RWPE1 (cell line): ENCODE data around the gene NR4A2.

Experiments
- CTCF ChIA-PET: fragments of 350-600 bp; sonication (Branson Sonifier 250); formaldehyde crosslinking; extraction: SDS; loops from one replicate; lab custom pipeline; 2021; lab: Yijun Ruan, JAX
- POLR2A ChIA-PET: fragments of 400-600 bp; formaldehyde crosslinking; extraction: SDS; loops from one replicate; lab custom pipeline; 2020; ENCODE audit warnings: antibody characterized with exemption; ENCODE audit not compliant: low non-redundant PET; lab: Yijun Ruan, JAX
- DNase-seq: peaks from one replicate; pipeline ENCODE4 v3.0.0; 2012; ENCODE audit warnings: low spot score
- H3K27ac ChIP-seq: fragments of 450-650 bp; 2 replicates; pipeline ENCODE4 v1.5.1; 2017
- TF ChIP-seq, protein P1 (sequence below): fragments of 450-650 bp; conservative IDR thresholded peaks from 2 replicates; pipeline ENCODE4 v1.5.1; 2017; ENCODE audit warnings: low read depth, mild to moderate bottlenecking

The NR4A2 gene

GRCh38 chr2:156356014-156356754 lies 23.7 kb upstream of the NR4A2 start:
- DNase-seq = no peak
- ChIA-PET CTCF (no interaction called here), POLR2A (no interaction called here)
- no peak overlapping the region for H3K27ac ChIP-seq
- TF ChIP-seq, protein P1, sequence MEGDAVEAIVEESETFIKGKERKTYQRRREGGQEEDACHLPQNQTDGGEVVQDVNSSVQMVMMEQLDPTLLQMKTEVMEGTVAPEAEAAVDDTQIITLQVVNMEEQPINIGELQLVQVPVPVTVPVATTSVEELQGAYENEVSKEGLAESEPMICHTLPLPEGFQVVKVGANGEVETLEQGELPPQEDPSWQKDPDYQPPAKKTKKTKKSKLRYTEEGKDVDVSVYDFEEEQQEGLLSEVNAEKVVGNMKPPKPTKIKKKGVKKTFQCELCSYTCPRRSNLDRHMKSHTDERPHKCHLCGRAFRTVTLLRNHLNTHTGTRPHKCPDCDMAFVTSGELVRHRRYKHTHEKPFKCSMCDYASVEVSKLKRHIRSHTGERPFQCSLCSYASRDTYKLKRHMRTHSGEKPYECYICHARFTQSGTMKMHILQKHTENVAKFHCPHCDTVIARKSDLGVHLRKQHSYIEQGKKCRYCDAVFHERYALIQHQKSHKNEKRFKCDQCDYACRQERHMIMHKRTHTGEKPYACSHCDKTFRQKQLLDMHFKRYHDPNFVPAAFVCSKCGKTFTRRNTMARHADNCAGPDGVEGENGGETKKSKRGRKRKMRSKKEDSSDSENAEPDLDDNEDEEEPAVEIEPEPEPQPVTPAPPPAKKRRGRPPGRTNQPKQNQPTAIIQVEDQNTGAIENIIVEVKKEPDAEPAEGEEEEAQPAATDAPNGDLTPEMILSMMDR = no peak

DNA sequence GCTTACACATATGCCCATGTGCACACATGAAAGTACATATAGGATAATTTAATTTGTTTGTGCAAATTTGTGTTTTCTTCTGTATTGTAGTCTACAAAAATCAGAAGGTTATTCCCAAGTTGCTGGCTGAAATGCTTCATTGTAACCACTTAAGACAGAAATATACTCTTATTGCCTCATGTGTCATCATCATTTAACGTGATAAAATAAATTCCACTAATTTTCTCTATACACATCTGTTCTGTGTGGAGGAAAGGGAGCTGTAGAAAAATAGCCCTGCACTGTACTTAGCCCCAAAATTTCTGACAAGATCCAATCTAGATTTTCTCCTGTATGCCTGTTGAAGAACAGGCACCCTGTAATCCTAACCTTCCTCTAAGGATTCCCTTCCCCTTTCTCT lies 20.4 kb upstream of the NR4A2 start:
- TF ChIP-seq, protein P1 = no peak

DNA sequence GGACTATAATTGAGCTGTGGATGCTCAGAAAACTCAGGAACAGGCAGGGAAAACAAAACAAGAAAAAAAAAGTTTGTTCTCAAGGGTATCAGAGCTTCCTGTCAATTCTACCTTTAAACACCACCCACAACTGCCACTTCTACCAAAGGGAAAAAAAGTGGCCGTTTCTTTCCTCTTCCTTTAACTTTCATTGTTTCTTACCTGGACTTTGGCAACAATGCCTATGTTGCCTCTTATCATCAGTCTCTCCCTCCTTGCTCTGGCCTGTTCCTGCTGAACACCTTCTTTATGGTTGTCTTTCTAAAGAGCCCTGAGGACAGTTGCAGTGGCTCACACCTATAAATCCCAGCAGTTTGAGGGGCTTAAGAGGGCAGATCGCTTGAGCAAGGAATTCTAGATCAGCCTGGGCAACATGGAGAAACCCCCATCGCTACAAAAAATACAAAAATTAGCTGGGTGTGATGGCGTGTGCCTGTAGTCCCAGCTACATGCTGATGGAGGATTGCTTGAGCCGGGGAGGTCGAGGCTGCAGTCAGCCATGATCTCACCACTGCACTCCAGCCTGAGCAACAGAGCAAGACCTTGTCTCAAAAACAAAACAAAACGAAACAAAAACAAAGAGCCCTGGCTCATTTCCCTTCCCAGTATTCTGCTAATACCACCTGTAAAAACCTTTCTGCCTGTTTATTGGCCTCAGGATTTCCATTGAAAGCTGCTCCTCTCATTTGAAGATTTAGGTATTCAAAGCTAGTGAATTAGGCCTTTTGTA lies 18.0 kb upstream of the NR4A2 start:
- ChIA-PET CTCF (interaction anchor here (0.5 kb wide), 1 partner anchor 9 kb away, joined by 3 read pairs; no protein-coding TSS in a partner anchor), POLR2A (no interaction called here)
- TF ChIP-seq, protein P1 = no peak
- DNase-seq = no peak
- H3K27ac ChIP-seq = no peak overlapping the region

More for the DNA sequence above, 20.4 kb upstream of the NR4A2 start:
- DNase-seq = no peak
- ChIA-PET CTCF (no interaction called here), POLR2A (no interaction called here)
- H3K27ac ChIP-seq = no peak overlapping the region

- DNase-seq = no peak
- ChIA-PET CTCF (no interaction called here), POLR2A (no interaction called here)
- no peak overlapping the region for H3K27ac ChIP-seq
- TF ChIP-seq, protein P1 = no peak
Measured at GRCh38 chr2:156349605-156350004, 17.1 kb upstream of the NR4A2 start.

DNA sequence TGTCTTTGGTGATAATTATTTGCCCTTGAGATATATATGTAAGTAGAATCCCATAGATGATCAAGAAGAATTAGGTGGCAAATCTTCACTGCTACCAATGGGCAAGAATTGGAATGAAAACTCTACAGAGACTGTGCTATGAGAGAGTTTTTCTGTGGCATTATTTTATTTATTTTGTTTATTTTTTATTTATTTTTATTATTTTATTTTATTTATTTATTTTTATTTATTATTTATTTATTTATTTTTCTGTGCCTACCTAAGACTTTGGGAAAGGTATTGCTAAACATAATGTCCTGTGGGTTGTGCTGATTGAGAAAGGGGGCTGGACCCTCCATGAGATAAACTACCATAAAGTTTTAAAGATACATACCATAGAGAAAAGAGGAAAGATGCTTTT lies 16.6 kb upstream of the NR4A2 start:
- TF ChIP-seq, protein P1 = no peak
- ChIA-PET CTCF (no interaction called here), POLR2A (no interaction called here)
- H3K27ac ChIP-seq = no peak overlapping the region
- DNase-seq = no peak

DNA sequence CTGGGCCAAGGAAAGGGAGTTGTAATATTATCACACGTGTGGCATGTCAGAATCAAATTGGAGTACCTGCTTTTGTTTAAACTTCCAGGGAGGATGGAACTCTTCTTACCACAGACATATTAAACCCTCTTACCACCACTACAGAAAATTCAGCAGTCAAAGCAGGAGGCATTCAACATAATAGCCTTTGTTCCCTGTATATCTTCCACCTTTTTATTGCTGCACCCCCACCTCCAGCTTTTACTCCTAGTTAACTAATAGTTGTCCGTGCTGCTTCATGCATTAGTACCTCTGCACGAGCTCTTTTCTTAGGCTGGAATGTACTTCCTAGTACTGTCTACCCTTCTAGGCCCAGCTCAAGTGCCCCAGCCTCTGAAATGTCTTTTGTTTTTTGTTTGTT lies 14.9 kb upstream of the NR4A2 start:
- no peak for DNase-seq
- TF ChIP-seq, protein P1 = no peak
- ChIA-PET POLR2A (no interaction called here), CTCF (no interaction called here)
- H3K27ac ChIP-seq = no peak overlapping the region
